ENCODE results near the gene PDE4D.

The PDE4D gene

GRCh38 chr5:59335544-59335943 lies 558.0 kb downstream of the PDE4D start:
- H3K27me3 ChIP-seq (ENCODE audit: insufficient read depth, insufficient read length), result no peaks in the 10 kb centered on the region
- DNase-seq (ENCODE audit: low read depth, low spot score), result no peak
- TF ChIP-seq SUZ12 (IDR thresholded peaks at IDR 0.05; ENCODE audit: extremely low read depth, insufficient read depth, insufficient read length), result no peak
- TF ChIP-seq YY1 (IDR thresholded peaks at IDR 0.05; ENCODE audit: insufficient read depth, insufficient read length), result no peak
- TF ChIP-seq ZNF274 (IDR thresholded peaks at IDR 0.05; ENCODE audit: low read depth, low read length), result no peak
- no peak overlapping the region for H3K9ac ChIP-seq (ENCODE audit: insufficient read length, low read depth)
- no peak overlapping the region for H3K4me3 ChIP-seq (ENCODE audit: insufficient read length, low read depth)
- no peaks in the 10 kb centered on the region for H3K4me1 ChIP-seq (ENCODE audit: insufficient read depth, insufficient read length)
- H3K36me3 ChIP-seq (ENCODE audit: insufficient read depth, insufficient read length, low read length), result no peaks in the 10 kb centered on the region
- H3K9me3 ChIP-seq (ENCODE audit: insufficient read depth, low read length), result no peaks in the 10 kb centered on the region

GRCh38 chr5:59333416-59333815 lies 560.1 kb downstream of the PDE4D start:
- no peak for TF ChIP-seq ZNF274 (IDR thresholded peaks at IDR 0.05; ENCODE audit: low read depth, low read length)
- no peak for TF ChIP-seq SUZ12 (IDR thresholded peaks at IDR 0.05; ENCODE audit: extremely low read depth, insufficient read depth, insufficient read length)
- no peak for TF ChIP-seq YY1 (IDR thresholded peaks at IDR 0.05; ENCODE audit: insufficient read depth, insufficient read length)
- no peaks in the 10 kb centered on the region for H3K4me1 ChIP-seq (ENCODE audit: insufficient read depth, insufficient read length)
- no peak overlapping the region for H3K4me3 ChIP-seq (ENCODE audit: insufficient read length, low read depth)
- H3K9me3 ChIP-seq (ENCODE audit: insufficient read depth, low read length), result no peaks in the 10 kb centered on the region
- no peaks in the 10 kb centered on the region for H3K27me3 ChIP-seq (ENCODE audit: insufficient read depth, insufficient read length)
- H3K9ac ChIP-seq (ENCODE audit: insufficient read length, low read depth), result no peak overlapping the region
- no peak for DNase-seq (ENCODE audit: low read depth, low spot score)
- no peaks in the 10 kb centered on the region for H3K36me3 ChIP-seq (ENCODE audit: insufficient read depth, insufficient read length, low read length)

GRCh38 chr5:59332236-59332973 lies 561.1 kb downstream of the PDE4D start:
- H3K36me3 ChIP-seq (ENCODE audit: insufficient read depth, insufficient read length, low read length), result no peaks in the 10 kb centered on the region
- H3K4me1 ChIP-seq (ENCODE audit: insufficient read depth, insufficient read length), result no peaks in the 10 kb centered on the region
- no peaks in the 10 kb centered on the region for H3K27me3 ChIP-seq (ENCODE audit: insufficient read depth, insufficient read length)
- no peak overlapping the region for H3K4me3 ChIP-seq (ENCODE audit: insufficient read length, low read depth)
- no peak overlapping the region for H3K9ac ChIP-seq (ENCODE audit: insufficient read length, low read depth)
- H3K9me3 ChIP-seq (ENCODE audit: insufficient read depth, low read length), result no peaks in the 10 kb centered on the region
- DNase-seq (ENCODE audit: low read depth, low spot score), result no peak
- TF ChIP-seq SUZ12 (IDR thresholded peaks at IDR 0.05; ENCODE audit: extremely low read depth, insufficient read depth, insufficient read length), result no peak
- no peak for TF ChIP-seq YY1 (IDR thresholded peaks at IDR 0.05; ENCODE audit: insufficient read depth, insufficient read length)
- no peak for TF ChIP-seq ZNF274 (IDR thresholded peaks at IDR 0.05; ENCODE audit: low read depth, low read length)

GRCh38 chr5:59330680-59331079 lies 562.8 kb downstream of the PDE4D start:
- no peak for TF ChIP-seq ZNF274 (IDR thresholded peaks at IDR 0.05; ENCODE audit: low read depth, low read length)
- no peak for TF ChIP-seq SUZ12 (IDR thresholded peaks at IDR 0.05; ENCODE audit: extremely low read depth, insufficient read depth, insufficient read length)
- TF ChIP-seq YY1 (IDR thresholded peaks at IDR 0.05; ENCODE audit: insufficient read depth, insufficient read length), result no peak
- Histone ChIP-seq H3K36me3 (ENCODE audit: insufficient read depth, insufficient read length, low read length) (no peaks in the 10 kb centered on the region), H3K27me3 (ENCODE audit: insufficient read depth, insufficient read length) (no peaks in the 10 kb centered on the region), H3K9ac (ENCODE audit: insufficient read length, low read depth) (no peak overlapping the region), H3K9me3 (ENCODE audit: insufficient read depth, low read length) (no peaks in the 10 kb centered on the region), H3K4me1 (ENCODE audit: insufficient read depth, insufficient read length) (no peaks in the 10 kb centered on the region), H3K4me3 (ENCODE audit: insufficient read length, low read depth) (no peak overlapping the region)
- no peak for DNase-seq (ENCODE audit: low read depth, low spot score)

- no peak overlapping the region for H3K9ac ChIP-seq (ENCODE audit: insufficient read length, low read depth)
- no peaks in the 10 kb centered on the region for H3K27me3 ChIP-seq (ENCODE audit: insufficient read depth, insufficient read length)
- H3K4me1 ChIP-seq (ENCODE audit: insufficient read depth, insufficient read length), result no peaks in the 10 kb centered on the region
- no peak for DNase-seq (ENCODE audit: low read depth, low spot score)
- TF ChIP-seq SUZ12 (IDR thresholded peaks at IDR 0.05; ENCODE audit: extremely low read depth, insufficient read depth, insufficient read length), result no peak
- TF ChIP-seq ZNF274 (IDR thresholded peaks at IDR 0.05; ENCODE audit: low read depth, low read length), result no peak
- TF ChIP-seq YY1 (IDR thresholded peaks at IDR 0.05; ENCODE audit: insufficient read depth, insufficient read length), result no peak
- H3K9me3 ChIP-seq (ENCODE audit: insufficient read depth, low read length), result no peaks in the 10 kb centered on the region
- no peaks in the 10 kb centered on the region for H3K36me3 ChIP-seq (ENCODE audit: insufficient read depth, insufficient read length, low read length)
- H3K4me3 ChIP-seq (ENCODE audit: insufficient read length, low read depth), result no peak overlapping the region
These were observed 564.7 kb downstream of the PDE4D start for GRCh38 chr5:59328709-59329296.

GRCh38 chr5:59327191-59327980 lies 566.1 kb downstream of the PDE4D start:
- Histone ChIP-seq H3K9me3 (ENCODE audit: insufficient read depth, low read length) (no peaks in the 10 kb centered on the region), H3K27me3 (ENCODE audit: insufficient read depth, insufficient read length) (no peaks in the 10 kb centered on the region), H3K4me3 (ENCODE audit: insufficient read length, low read depth) (no peak overlapping the region), H3K36me3 (ENCODE audit: insufficient read depth, insufficient read length, low read length) (no peaks in the 10 kb centered on the region), H3K4me1 (ENCODE audit: insufficient read depth, insufficient read length) (no peaks in the 10 kb centered on the region), H3K9ac (ENCODE audit: insufficient read length, low read depth) (no peak overlapping the region)
- no peak for TF ChIP-seq YY1 (IDR thresholded peaks at IDR 0.05; ENCODE audit: insufficient read depth, insufficient read length)
- TF ChIP-seq SUZ12 (IDR thresholded peaks at IDR 0.05; ENCODE audit: extremely low read depth, insufficient read depth, insufficient read length), result no peak
- no peak for TF ChIP-seq ZNF274 (IDR thresholded peaks at IDR 0.05; ENCODE audit: low read depth, low read length)
- DNase-seq (ENCODE audit: low read depth, low spot score), result no peak

GRCh38 chr5:59326596-59326995 lies 566.9 kb downstream of the PDE4D start:
- no peak overlapping the region for H3K4me3 ChIP-seq (ENCODE audit: insufficient read length, low read depth)
- no peak for TF ChIP-seq ZNF274 (IDR thresholded peaks at IDR 0.05; ENCODE audit: low read depth, low read length)
- TF ChIP-seq SUZ12 (IDR thresholded peaks at IDR 0.05; ENCODE audit: extremely low read depth, insufficient read depth, insufficient read length), result no peak
- TF ChIP-seq YY1 (IDR thresholded peaks at IDR 0.05; ENCODE audit: insufficient read depth, insufficient read length), result no peak
- H3K27me3 ChIP-seq (ENCODE audit: insufficient read depth, insufficient read length), result no peaks in the 10 kb centered on the region
- no peak for DNase-seq (ENCODE audit: low read depth, low spot score)
- H3K36me3 ChIP-seq (ENCODE audit: insufficient read depth, insufficient read length, low read length), result no peaks in the 10 kb centered on the region
- no peaks in the 10 kb centered on the region for H3K9me3 ChIP-seq (ENCODE audit: insufficient read depth, low read length)
- no peaks in the 10 kb centered on the region for H3K4me1 ChIP-seq (ENCODE audit: insufficient read depth, insufficient read length)
- H3K9ac ChIP-seq (ENCODE audit: insufficient read length, low read depth), result no peak overlapping the region

Measured in NT2/D1 (cell line).